Measurements from ENCODE around the gene GOLGA3. TPM values are rescaled to one million over a fixed set of nuclear protein-coding genes. Genes with fewer than 3 reads are reported as not detected.

The GOLGA3 gene
- total RNA-seq, result 72.5 and 83.6 TPM in 2 replicates

GRCh38 chr12:132828706-132829534, at the start of gene GOLGA3:
Gene GOLGA3 (minus strand): TSS chr12:132828869. CDS start chr12:132822128, 6,741 bp downstream.

GRCh38 chr12:132761032-132761920, 67.4 kb downstream of the GOLGA3 start, which contains the start of gene ANKLE2:
Gene ANKLE2 (minus strand): TSS chr12:132761832. CDS start chr12:132761798, 34 bp downstream.

Other genes with a start within 250 kb of the GOLGA3 start
- gene LRCOL1, start 218.3 kb downstream of the GOLGA3 start, total RNA-seq, result 0.24 TPM in 1 of 2 replicates, not detected in the other
- not detected in 2 replicates for gene P2RX2, start 210.1 kb downstream of the GOLGA3 start, total RNA-seq
- gene POLE, start 141.5 kb downstream of the GOLGA3 start, total RNA-seq, result 6.5 and 19.2 TPM in 2 replicates
- gene PXMP2, start 141.3 kb downstream of the GOLGA3 start, total RNA-seq, result 6.0 and 9.9 TPM in 2 replicates
- gene PGAM5, start 118.0 kb downstream of the GOLGA3 start, total RNA-seq, result 96.1 and 120 TPM in 2 replicates
- 55.6 and 113 TPM in 2 replicates for gene ANKLE2, start 67.0 kb downstream of the GOLGA3 start, total RNA-seq
- gene CHFR, start 58.7 kb upstream of the GOLGA3 start, total RNA-seq, result 30.5 and 47.2 TPM in 2 replicates
- 4.1 and 4.9 TPM in 2 replicates for gene ZNF605, start 127.4 kb upstream of the GOLGA3 start, total RNA-seq
- gene ZNF26, start 157.5 kb upstream of the GOLGA3 start, total RNA-seq, result 8.3 and 17.8 TPM in 2 replicates
- 15.3 and 22.2 TPM in 2 replicates for gene ZNF84, start 208.6 kb upstream of the GOLGA3 start, total RNA-seq

Data from tracheal epithelial cell (primary cell).